ENCODE results near the gene TBXAS1. TPM values are rescaled to one million over a fixed set of nuclear protein-coding genes. Genes with fewer than 3 reads are reported as not detected.

The TBXAS1 gene
- total RNA-seq, 3 donors from 2014 or later (not counting 1 experiment from before 2014, with no cell fraction given), result 72.7 to 110 (median 88.7) TPM

DNA sequence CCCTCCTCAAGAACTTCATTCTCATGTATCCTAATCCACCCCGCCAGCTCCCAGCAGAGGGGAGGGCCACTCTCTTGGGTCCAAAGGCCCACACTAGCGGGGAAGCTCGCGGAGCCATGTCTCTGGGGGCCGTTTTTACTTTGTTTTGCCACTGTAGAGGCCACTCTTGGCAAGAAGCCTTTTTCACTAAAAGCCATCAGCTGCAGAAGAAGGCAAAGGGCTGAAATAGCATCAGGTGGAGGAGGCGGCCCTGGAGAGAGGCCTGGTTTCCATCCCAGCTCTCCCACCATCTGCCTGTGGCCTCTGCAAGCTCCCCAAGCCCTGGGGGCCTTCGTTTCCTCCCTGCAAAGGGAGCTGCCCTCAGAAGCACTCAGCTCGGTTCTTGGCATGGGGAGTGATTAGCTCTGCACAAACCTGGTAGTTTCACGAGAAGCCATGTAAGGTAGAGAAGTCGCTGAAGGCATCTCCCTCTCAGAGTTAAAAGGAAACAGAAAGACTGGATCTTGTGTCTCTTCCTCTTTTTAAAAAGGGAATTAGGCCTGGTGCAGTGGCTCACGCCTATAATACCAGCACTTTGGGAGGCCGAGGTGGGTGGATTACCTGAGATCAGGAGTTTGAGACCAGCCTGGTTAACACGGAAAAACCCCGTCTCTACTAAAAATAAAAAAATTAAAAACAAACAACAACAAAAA lies 163.4 kb downstream of the TBXAS1 start:
- Mint-ChIP-seq H3K4me3 (no peak overlapping the region), H3K4me1 (peaks cover 0 to 14% of the 10 kb centered on the region in 2 donors), H3K9me3 (no peaks in the 10 kb centered on the region), H3K27me3 (ENCODE audit: low read depth in 2 of 2) (no peaks in the 10 kb centered on the region), H3K27ac (no peak overlapping the region), H3K36me3 (no peaks in the 10 kb centered on the region)
- no peak for DNase-seq
- no peak overlapping the region for H3K4me3 ChIP-seq (ENCODE audit: low read length)
- no peaks in the 10 kb centered on the region for H3K27me3 ChIP-seq (ENCODE audit: control insufficient read depth, insufficient read depth, low read length)
- intact Hi-C loops (cut with micrococcal nuclease), result no loop called here
- H3K4me1 ChIP-seq (ENCODE audit: control insufficient read depth, insufficient read depth, low read length), result no peaks in the 10 kb centered on the region
- ATAC-seq, result no peak
- 87% methylated on average over 14 of the region's 14 CpGs for WGBS (ENCODE audit: insufficient coverage)
- TF ChIP-seq CTCF (IDR thresholded peaks at IDR 0.05), result no peak
- no peaks in the 10 kb centered on the region for H3K36me3 ChIP-seq (ENCODE audit: control insufficient read depth, insufficient read depth, low read length)
- H3K9me3 ChIP-seq (ENCODE audit: control insufficient read depth, insufficient read depth, low read length), result no peaks in the 10 kb centered on the region
- no peak overlapping the region for H3K27ac ChIP-seq (ENCODE audit: low read length)

DNA sequence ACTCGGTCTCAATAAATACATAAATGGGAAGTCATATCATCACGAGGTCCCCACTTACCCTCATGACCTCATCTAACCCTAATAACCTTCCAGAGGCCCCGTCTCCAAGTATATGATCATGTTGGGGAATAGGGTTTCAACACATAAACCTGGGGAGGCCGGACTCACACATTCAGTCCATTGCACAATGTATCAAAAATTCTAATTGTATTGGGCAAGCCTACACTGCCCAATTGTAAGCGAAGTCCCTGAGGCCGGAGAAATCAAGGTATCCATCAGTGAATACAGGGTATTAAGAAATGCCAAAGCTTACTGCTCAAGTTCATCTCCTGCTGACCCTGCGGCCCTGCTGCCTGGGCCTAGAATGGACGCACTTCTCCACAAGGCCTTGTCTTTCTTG lies 164.1 kb downstream of the TBXAS1 start:
- intact Hi-C loops (cut with micrococcal nuclease), result no loop called here
- H3K27ac Mint-ChIP-seq, result no peak overlapping the region
- Histone ChIP-seq H3K27me3 (ENCODE audit: control insufficient read depth, insufficient read depth, low read length) (no peaks in the 10 kb centered on the region), H3K9me3 (ENCODE audit: control insufficient read depth, insufficient read depth, low read length) (no peaks in the 10 kb centered on the region), H3K27ac (ENCODE audit: low read length) (no peak overlapping the region), H3K4me3 (ENCODE audit: low read length) (no peak overlapping the region), H3K36me3 (ENCODE audit: control insufficient read depth, insufficient read depth, low read length) (no peaks in the 10 kb centered on the region), H3K4me1 (ENCODE audit: control insufficient read depth, insufficient read depth, low read length) (no peaks in the 10 kb centered on the region)
- no peak for DNase-seq
- H3K9me3 Mint-ChIP-seq, result no peaks in the 10 kb centered on the region
- no peak overlapping the region for H3K4me3 Mint-ChIP-seq
- no peaks in the 10 kb centered on the region for H3K36me3 Mint-ChIP-seq
- peaks cover 0 to 14% of the 10 kb centered on the region in 2 donors for H3K4me1 Mint-ChIP-seq
- WGBS (ENCODE audit: insufficient coverage), result 99% methylated on average over 6 of the region's 8 CpGs
- ATAC-seq, result no peak
- no peak for TF ChIP-seq CTCF (IDR thresholded peaks at IDR 0.05)
- H3K27me3 Mint-ChIP-seq (ENCODE audit: low read depth in 2 of 2), result no peaks in the 10 kb centered on the region

- peaks cover 0 to 11% of the 10 kb centered on the region in 2 donors for H3K4me1 Mint-ChIP-seq
- no peak overlapping the region for H3K4me3 Mint-ChIP-seq
- H3K27ac ChIP-seq (ENCODE audit: low read length), result no peak overlapping the region
- no peaks in the 10 kb centered on the region for H3K27me3 ChIP-seq (ENCODE audit: control insufficient read depth, insufficient read depth, low read length)
- 100% methylated on average over 2 of the region's 2 CpGs for WGBS (ENCODE audit: insufficient coverage)
- H3K4me3 ChIP-seq (ENCODE audit: low read length), result no peak overlapping the region
- no peaks in the 10 kb centered on the region for H3K4me1 ChIP-seq (ENCODE audit: control insufficient read depth, insufficient read depth, low read length)
- intact Hi-C loops (cut with micrococcal nuclease), result no loop called here
- no peak overlapping the region for H3K27ac Mint-ChIP-seq
- DNase-seq (no peak), ATAC-seq (no peak)
- H3K9me3 Mint-ChIP-seq, result no peaks in the 10 kb centered on the region
- no peak for TF ChIP-seq CTCF (IDR thresholded peaks at IDR 0.05)
- H3K36me3 ChIP-seq (ENCODE audit: control insufficient read depth, insufficient read depth, low read length), result no peaks in the 10 kb centered on the region
- no peaks in the 10 kb centered on the region for H3K27me3 Mint-ChIP-seq (ENCODE audit: low read depth in 2 of 2)
- no peaks in the 10 kb centered on the region for H3K36me3 Mint-ChIP-seq
- no peaks in the 10 kb centered on the region for H3K9me3 ChIP-seq (ENCODE audit: control insufficient read depth, insufficient read depth, low read length)
Observed at GRCh38 chr7:139993592-139993991, 164.5 kb downstream of the TBXAS1 start.

DNA sequence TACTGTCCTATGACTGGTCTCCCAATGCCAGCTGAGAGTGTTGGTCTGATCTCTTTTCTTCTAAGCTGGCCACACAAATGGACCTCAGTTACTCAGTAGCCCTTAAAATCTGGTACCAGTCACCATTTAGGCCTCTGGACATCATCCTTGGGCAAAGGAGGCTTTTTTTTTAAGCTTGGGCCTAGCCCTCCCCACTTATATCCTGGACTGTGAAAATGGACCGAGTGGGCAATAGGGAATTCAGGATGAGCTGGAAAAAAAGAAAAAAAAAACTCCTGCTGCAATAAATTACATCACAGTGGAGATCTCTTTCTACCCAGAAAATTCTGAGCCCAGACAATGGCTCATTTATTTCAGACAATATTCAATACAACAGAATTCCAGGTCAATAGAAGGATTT lies 165.3 kb downstream of the TBXAS1 start:
- intact Hi-C loops (cut with micrococcal nuclease), result no loop called here
- no peak for TF ChIP-seq CTCF (IDR thresholded peaks at IDR 0.05)
- Histone ChIP-seq H3K36me3 (ENCODE audit: control insufficient read depth, insufficient read depth, low read length) (no peaks in the 10 kb centered on the region), H3K4me3 (ENCODE audit: low read length) (no peak overlapping the region), H3K9me3 (ENCODE audit: control insufficient read depth, insufficient read depth, low read length) (no peaks in the 10 kb centered on the region), H3K27ac (ENCODE audit: low read length) (no peak overlapping the region), H3K27me3 (ENCODE audit: control insufficient read depth, insufficient read depth, low read length) (no peaks in the 10 kb centered on the region), H3K4me1 (ENCODE audit: control insufficient read depth, insufficient read depth, low read length) (no peaks in the 10 kb centered on the region)
- ATAC-seq (no peak), DNase-seq (no peak)
- WGBS (ENCODE audit: insufficient coverage), result no CpG with 5 or more reads among the region's 1 CpG
- H3K4me1 Mint-ChIP-seq, result peaks cover 0 to 9% of the 10 kb centered on the region in 2 donors
- H3K9me3 Mint-ChIP-seq, result no peaks in the 10 kb centered on the region
- H3K36me3 Mint-ChIP-seq, result no peaks in the 10 kb centered on the region
- no peaks in the 10 kb centered on the region for H3K27me3 Mint-ChIP-seq (ENCODE audit: low read depth in 2 of 2)
- no peak overlapping the region for H3K4me3 Mint-ChIP-seq
- H3K27ac Mint-ChIP-seq, result peak overlapping the region in 1 of 2 donors; percentile 18

All from natural killer cell (primary cell).